Stimulated activated CD4-positive, alpha-beta T cell treated with anti-CD3 and anti-CD28 coated beads, Interleukin-12 subunit alpha, Interleukin-12 subunit beta, amount 100 ng/mL, for 4 hours (primary cell): Measurements from ENCODE around the gene SCNN1B.
"Not testable (repeated sequence)": the region's sequence is repeated elsewhere in the genome, so short reads cannot be mapped to it uniquely, and the experiment has no call there.

Source experiments
- DNase-seq: peaks from one replicate; pipeline ENCODE4 v3.0.0-alpha.2; 2020

The SCNN1B gene

DNA sequence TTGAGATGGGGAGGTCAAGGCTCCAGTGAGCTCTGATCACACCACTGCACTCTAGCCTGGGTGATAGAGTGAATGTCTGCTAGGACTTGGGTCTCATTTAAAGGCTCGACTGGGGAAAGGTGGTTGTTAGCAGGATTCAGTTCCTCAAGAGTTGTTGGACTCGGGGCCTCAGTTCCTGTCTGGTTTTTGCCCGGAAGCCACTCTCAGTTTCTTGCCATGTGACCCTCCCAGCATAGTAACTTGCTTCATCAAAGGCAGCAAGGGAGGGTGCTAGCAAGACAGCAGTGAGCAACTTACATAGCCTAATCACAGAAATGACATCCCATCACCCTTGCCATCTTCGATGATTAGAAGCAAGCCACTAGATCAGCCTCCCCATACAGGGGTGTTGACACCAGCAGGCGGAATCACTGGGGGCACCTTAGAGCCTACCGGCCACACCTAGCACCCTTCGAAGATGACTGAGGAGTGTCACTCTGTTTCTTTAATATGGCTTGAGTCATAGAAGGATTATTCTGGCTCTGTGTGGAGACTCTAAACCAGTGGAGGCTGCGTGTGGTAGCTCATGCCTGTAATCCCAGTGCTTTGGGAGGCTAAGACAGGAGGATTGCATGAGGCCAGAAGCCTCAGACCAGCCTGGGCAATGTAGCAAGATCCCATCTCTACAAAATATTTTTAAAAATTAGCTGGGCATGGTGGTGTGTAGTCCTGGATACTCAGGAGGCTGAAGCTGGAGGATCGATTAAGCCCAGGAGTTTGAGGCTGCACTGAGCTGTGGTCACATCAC is 13.2 kb upstream of the SCNN1B start:
- DNase-seq: no peak

DNA sequence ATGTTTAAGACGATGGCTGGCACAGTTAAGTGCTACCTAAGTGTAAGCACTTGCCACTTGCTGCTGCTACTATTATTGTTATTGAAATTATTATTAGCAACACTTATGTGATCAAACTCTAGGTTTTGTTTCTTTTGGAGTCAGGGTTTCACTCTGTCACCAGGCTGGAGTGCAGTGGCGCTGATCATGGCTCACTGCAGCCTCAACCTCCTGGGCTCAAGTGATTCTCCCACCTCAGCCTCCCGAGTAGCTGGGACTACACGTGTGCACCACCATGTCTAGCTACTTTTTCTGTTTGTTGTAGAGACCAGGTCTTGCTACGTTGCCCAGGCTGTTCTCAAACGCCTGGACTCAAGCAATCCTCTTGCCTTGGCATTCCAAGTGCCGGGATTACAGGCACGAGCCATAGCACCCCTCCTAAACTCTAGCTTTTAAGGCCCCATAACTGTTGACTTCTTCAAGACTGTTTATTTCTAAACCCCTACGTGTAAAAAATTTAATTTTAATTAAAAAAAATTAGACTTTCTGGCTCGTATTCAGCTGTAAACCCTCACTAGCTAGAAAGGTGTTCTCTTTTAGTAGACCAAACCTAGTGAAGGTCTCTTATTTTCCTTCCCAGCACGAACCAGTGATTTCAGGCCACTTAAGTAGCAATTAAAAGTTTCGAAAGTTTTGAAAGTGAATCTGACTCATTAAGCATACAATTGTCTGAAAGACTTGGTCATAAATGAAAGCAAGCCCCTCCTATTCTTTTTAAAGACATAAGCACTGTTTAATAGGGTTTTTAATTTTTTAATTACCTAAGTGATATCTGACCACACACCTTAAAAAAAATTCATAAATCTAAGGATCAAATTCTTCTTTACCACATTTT is 11.7 kb upstream of the SCNN1B start:
- DNase-seq: no peak

DNA sequence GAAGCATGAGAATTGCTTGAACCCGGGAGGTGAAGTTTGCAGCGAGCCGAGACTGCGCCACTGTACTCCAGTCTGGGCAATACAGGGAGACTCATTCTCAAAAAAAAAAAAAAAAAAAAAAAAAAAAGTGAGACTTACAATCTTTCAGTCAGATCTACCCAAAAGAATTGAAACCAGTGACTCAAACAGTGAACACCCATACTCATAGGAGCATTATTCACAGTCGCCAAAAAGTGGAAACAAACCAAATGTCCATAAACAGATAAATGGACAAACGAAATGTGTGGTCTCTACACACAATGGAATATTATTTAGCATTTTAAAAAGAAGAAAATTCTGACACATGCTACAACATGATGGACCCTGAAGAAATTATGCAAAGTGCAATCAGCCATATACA is 9.1 kb upstream of the SCNN1B start:
- no peak for DNase-seq

DNA sequence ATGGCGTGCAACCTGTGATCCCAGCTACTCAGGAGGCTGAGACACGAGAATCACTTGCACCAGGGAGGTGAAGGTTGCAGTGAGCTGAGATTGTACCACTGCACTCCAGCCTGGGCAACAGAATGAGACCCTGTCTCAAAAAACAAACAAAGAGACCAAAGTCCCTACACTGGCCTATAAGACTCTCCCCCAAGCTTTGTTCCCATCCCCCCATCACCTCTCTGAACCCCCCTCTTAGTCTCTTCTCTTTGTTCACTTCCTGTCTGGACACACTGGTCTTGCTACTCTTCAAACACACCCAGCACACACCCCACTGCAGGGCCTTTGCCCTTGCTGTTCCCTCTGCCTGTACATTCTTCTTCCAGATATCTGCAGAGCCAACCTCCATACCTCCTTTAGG is 7.8 kb upstream of the SCNN1B start:
- no peak for DNase-seq

DNA sequence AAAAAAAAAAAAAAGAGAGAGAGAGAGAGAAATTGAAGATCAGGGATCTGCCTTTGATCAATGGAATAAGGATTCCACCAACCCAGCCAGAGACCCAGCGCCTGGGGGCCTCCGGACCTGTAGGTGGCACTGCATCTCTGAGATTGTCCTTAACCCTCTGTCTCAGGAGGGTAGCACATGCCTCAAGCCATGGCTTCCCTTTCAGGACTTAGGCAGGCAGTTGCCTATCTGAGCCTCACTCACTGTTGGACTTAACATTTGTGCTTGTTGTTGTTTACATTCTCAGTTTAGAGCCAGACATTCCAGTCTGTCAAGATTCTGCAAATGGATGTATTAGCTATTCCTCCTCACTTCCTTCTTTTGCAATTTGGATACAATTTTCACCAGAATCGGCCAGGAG is 5.1 kb upstream of the SCNN1B start:
- no peak for DNase-seq

DNA sequence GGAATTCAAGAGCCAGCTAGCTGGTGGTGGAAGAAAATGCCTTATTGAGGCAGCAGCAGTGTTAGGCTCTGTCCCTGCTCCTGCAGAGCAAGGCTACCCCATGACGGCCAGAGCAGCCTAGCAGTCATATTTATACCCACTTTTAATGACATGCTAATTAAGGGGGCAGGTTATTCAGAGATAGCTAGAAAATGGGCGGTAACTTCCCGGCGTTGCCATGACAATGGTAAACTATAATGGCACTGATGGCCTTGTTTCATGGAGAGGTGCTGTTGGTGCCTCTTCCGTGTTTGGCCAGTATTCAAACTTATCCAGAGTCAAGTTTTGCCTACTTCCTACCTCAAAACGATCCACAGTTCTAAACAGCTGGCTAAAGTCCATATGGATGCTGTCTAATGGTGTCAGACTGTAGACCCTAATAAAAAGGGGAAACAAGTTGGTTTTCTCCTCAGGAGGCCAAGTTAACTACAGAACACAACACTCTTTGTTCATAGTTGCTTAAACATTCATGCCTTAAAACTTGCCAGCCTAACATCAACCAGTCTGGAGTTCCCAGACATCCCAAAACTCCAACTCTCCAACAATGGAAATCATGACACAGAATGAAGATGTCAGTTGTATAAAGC is 3.7 kb upstream of the SCNN1B start:
- DNase-seq: no peak

DNA sequence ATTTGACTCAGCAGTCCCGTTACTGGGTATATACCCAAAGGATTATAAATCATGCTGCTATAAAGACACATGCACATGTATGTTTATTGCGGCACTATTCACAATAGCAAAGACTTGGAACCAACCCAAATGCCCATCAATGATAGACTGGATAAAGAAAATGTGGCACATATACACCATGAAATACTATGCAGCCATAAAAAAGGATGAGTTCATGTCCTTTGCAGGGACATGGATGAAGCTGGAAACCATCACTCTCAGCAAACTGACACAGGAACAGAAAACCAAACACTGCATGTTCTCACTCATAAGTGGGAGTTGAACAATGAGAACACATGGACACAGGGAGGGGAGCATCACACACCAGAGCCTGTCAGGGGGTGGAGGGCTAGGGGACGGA is 2.3 kb upstream of the SCNN1B start:
- not testable (repeated sequence) for DNase-seq

DNA sequence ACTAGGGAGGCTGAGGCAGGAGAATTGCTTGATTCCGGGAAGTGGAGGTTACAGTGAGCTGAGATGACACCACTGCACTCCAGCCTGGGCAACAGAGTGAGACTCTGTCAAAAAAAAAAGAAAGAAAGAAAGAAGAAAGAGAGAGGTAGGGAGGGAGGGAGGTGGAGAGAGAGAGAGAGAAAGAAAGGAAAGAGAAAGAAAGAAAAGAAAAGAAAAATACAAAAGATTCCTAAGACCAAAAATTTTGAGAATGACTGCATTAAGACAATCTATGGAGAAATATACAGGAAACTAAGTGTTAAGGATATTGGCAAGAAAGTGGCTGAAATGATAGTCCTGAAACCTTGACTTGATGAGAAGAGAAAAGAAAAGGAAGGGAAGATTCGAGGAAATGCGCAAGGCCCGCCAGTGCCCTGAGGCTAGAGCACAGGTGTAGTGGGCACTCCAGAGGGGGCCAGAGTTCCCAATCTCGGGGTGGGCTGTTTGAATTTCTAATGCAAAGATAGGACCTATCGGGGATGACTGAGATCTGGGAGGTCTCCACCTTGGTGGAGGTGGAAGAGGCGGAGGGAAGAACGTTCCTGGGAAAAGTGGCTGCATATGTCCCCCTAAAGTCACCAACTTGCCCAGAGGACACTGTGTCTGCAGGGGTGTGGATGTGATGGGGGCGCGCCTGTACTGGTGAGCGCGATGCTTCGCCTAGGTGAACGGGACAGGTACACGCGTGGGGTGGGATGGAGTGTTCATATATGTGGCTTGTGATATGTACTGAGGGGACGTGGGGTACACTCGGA is 654 bp upstream of the SCNN1B start:
- DNase-seq: no peak

DNA sequence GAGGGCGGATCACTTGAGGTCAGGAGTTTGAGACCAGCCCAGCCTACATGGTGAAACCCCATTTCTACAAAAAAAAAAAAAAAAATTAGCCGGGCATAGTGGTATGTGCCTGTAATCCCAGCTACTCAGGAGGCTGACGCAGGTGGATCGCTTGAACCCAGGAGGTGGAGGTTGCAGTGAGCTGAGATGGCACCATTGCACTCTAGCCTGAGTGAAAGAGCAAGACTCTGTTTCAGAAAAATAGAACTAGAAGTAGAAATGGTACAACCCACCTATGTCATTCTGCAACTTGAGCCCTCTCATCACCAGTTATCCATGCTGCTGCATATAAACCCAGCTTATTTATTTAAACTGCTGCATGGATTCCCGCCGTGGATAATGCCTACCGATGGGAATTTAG is 1.6 kb downstream of the SCNN1B start:
- DNase-seq: no peak

DNA sequence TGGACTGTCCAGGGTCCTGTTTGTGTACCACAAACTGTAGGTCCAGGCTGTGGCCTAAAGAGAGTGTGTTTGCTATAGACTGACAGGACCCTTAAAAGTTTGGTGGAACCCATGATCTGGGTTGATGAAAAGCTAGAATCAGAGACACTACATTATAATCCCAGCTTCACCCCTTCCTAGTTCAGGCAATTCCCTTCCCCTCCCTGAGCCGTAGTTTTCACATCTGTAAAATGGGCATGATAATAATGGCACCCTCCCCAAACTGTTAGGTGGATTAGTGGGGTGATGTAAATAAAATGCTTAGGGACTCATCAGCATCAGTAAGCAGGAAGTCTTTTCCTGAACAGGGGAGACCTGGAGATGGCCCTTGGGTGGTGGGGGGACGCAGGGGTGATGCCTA is 2.5 kb downstream of the SCNN1B start:
- DNase-seq: no peak

DNA sequence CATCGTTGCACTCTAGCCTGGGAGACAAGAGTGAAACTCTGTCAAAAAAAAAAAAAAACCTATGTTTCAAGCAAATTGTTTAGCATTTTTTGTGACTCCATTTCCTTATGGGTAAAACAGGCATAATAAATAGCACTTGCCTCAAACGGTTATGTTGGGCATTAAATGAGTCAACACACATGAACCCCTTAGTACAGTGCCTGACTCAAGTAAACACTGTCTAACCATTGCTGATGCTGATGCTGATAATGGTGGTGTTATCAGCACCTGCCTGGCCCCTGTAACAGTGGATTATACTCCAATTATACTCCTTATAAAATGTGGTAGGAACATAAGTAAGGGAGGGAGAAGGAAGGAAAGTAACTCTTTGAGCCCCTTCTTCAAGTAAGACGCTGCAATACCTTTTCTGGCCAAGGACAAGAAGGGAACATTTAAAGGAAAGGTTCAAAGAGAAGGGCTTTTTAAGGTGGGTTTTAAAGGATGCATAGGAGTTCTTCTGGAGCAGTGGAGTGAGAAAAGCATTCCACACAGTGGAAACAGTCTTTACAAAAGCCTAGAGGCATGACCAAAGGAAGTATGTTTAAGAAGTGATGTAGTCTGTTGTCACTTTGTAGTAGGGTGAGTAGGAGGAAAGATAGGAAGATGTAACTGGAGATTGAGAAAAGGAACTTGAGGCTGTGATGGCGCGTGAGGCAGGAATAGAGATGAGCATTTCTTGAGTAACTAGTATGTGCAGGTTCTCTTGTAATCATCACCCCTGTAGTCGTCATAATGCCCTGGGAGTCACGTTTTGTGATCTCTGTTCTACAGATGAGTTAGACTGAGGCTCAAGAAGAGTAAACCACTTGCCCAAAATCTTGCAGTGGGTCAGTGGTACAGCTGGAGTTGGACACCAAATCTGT is 4.3 kb downstream of the SCNN1B start:
- DNase-seq: no peak

DNA sequence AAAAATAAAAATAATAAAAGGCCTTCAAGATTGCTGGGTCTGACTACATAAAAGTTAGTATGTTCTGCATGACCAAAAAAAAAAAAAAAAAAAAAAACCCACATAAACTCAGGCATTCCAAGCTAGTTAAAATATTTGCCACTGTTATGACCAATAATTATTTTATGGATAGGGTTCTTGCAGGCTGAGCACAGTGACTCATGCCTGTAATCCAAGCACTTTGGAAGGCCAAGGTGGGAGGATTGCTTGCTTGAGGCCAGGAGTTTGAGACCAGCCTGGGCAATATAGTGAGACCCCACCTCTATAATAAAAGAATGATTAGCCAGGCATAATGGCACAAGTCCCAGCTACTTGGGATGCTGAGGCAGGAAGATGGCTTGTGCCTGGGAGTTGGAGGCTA is 8.1 kb downstream of the SCNN1B start:
- no peak for DNase-seq

DNA sequence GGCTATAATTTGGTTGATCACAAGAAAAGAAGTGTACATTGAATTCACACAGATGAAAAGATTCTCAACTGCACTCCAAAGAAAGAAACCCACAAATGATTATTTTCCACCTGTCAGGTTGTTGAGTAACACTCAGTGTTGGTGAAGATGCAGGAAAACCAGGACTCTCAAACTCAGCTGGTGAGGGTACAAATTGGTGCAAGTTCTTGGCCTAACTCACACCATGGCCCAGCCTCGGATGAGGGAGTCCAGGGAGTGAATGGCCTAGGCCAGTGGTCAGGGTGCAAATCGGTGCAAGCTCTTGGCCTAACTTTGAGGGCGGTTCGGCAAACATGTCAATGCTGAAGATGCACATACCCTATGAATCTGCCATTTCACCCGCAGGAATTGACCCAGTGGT is 8.6 kb downstream of the SCNN1B start:
- no peak for DNase-seq

DNA sequence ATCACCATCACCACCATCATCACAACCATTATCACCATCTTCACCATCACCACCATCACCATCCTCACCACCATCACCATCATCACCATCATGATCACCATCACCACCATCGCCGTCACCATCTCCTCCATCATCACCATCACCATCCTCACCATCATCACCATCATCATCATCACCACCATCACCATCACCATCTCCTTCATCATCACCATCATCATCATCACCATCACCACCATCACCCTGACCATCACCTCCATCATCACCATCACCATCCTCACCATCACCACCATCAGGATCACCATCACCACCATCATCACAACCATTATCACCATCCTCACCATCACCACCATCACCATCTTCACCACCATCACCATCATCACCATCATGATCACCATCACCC is 14.1 kb downstream of the SCNN1B start:
- no peak for DNase-seq

DNA sequence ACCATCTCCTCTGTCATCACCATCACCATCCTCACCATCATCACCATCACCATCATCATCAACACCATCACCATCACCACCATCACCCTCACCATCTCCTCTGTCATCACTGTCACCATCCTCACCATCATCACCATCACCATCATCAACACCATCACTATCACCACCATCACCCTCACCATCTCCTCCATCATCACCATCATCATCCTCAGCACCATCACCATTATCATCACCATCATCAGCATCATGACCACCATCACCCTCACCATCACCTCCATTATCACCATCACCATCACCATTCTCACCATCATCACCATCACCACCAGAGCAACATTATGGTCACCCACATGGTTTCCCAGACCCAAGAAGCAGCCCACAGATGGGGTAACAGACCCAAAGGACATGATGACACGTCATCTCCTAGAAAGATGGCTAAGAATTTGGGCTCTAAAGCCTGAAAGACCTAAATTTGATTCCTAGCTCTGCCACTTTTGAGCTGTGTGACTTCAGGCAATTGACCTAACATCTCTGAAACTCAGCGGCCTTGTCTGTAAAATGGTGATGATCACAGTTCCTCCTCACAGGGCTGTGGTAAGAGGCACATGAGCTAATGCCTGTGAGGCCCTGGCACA is 14.6 kb downstream of the SCNN1B start:
- DNase-seq: no peak

DNA sequence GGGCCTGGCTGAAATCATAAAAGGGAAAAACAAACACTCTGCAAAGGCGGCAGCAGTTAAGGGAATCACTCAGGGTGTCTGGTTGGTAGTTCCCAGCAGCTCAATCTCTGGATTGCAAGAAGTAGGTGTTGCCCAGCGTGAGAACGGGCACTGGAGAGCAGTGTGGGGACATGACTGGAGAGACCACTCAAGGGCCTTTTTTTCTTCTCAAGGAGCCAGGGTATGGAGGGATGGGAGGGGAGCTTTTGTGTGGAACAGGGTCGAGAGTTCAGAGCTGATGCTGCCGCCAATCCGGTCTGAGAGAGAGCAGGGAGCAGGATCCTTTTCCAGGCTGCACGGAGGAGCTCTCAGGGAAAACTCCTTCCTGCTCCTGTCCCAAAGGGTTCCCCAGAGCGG is 15.2 kb downstream of the SCNN1B start:
- DNase-seq: no peak

DNA sequence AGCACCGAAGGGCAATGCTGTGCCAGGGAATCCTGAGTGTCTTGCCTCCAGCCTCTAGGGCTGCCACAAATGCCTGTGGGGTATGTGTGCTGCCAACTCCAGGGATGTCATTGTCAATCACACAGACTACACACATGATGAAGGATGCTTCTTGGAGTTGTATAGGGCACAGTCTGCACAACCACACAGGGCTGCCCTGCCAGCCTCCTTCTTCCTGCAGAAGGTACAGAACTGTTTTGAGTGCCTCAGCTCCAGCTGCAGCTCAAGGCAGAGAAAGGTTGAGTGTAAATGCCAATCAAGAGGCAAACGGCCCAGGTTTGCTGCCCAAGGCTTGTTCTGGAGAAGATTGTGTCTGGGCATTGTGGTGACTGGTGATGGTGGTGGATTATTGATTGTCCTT is 15.6 kb downstream of the SCNN1B start:
- no peak for DNase-seq

DNA sequence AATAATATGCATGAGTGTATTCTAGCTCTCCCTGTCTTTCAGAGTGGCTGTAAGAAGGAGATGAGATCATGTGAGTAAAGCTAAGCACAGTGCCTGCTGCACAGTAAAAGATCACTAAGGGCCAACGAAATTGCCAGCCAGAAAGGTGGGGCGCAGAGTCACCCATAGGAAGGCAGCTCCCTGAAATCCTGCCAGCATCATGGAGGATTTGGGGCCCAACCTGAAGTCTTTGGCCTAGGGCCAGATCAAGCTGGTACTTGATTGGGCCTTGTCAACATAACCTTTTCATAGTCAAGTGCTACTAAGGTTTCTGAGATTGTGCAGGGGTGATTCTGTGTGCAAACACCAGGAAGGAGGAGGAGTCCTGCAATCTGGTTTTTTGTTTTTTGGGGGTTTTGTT is 16.5 kb downstream of the SCNN1B start:
- no peak for DNase-seq

DNA sequence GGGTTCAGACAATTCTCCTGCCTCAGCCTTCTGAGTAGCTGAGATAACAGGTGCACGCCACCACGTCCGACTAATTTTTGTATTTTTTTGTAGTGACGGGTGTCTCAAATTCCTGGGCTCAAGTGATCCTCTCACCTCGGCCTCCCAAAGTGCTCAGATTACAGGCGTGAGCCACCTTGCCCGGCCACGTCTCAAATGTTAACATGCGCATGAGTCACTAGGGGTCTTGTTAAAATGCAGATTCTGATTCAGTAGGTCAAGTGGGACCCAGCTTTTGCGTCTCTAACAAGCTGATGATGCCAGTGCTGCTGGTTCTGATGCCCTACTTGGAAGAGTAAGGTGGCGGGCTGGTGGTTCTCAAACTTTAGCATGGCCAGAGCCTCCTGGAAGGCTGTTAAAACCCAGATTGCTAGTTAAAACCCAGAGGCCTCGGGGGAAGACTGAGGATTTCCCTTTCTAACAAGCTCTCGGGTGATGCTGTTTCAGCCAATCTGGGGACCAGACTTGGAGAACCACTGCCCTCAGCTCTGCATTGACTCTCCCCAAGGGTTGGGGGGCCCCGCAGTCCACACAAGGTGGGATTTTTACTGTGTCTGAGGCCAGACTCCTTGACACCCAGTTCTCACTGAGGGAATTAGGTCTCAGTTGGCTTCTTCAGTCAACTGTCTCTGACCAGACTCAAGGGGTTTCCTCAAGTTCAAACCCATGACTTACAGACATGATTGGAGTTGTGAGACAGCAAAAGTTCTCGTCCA is 17.9 kb downstream of the SCNN1B start:
- DNase-seq: no peak

DNA sequence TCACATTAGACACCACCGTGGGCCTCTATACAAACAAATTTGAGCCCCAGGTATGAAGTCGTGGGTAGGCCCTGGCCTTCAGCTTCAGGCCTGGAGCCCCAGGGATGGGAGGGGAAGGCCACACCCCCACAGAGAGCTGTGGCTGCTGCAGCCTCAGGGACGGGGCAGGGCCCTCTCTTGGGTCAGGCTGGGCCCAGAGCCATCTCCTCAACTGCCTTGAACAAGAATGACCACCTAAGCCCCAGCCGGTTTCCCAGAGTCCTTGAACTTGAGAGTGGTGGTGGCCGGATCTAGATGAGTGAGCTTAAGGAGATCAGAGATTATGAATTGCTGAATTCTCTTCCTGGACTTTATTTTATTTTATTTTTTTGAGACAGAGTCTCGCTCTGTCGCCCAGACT is 18.6 kb downstream of the SCNN1B start:
- DNase-seq: no peak
